IMR-90 (cell line): ENCODE results near the gene SLC35F3. TPM values are rescaled to one million over a fixed set of nuclear protein-coding genes. Genes with fewer than 3 reads are reported as not detected.
"Not testable (repeated sequence)": the region's sequence is repeated elsewhere in the genome, so short reads cannot be mapped to it uniquely, and the experiment has no call there.

ENCODE experiments used
- ATAC-seq: fragments of 200-7000 bp; cut with Tn5 transposase; 2 replicates; pipeline ENCODE4 v1.9.1; 2020; ENCODE audit warnings: low read depth, mild to moderate bottlenecking, moderate library complexity
- BruUV-seq: library from RNA; stranded (reverse); fragments of 400-500 nt; replicated peaks from 2 replicates; lab custom pipeline; 2021; lab: Mats Ljungman, UMichigan
- CTCF ChIA-PET: fragments of 300-600 bp; formaldehyde crosslinking; extraction: SDS; loops from one replicate; lab custom pipeline; 2021; ENCODE audit warnings: antibody characterized with exemption; lab: Yijun Ruan, JAX
- POLR2A ChIA-PET: fragments of 300-600 bp; sonication (Branson Sonifier 250); formaldehyde crosslinking; loops from one replicate; lab custom pipeline; 2022; ENCODE audit warnings: antibody characterized with exemption; ENCODE audit not compliant: unreplicated experiment; lab: Charles Lee
- DNase-seq: peaks from one replicate; pipeline ENCODE4 v3.0.0; 2013
- H2AFZ ChIP-seq: replicated peaks from 2 replicates; pipeline ENCODE3; 2013; ENCODE audit warnings: low read length, mild to moderate bottlenecking; ENCODE audit not compliant: poor library complexity
- H2AK5ac ChIP-seq: 2 replicates; pipeline ENCODE4 v1.6.1; 2013; ENCODE audit warnings: low read depth, low read length, inconsistent platforms
- H2AK9ac ChIP-seq: replicated peaks from 2 replicates; pipeline ENCODE3; 2013; ENCODE audit warnings: mild to moderate bottlenecking, low read depth, low read length, moderate library complexity; ENCODE audit not compliant: poor library complexity
- H2BK120ac ChIP-seq: 2 replicates; pipeline ENCODE4 v1.6.1; 2013; ENCODE audit warnings: low read depth, low read length, inconsistent platforms
- H2BK15ac ChIP-seq: 3 replicates; pipeline ENCODE4 v1.6.1; 2013; ENCODE audit warnings: low read depth, low read length, inconsistent platforms
- H2BK20ac ChIP-seq: 2 replicates; pipeline ENCODE4 v1.6.1; 2013; ENCODE audit warnings: low read depth, mild to moderate bottlenecking, inconsistent platforms, low read length, moderate library complexity
- H2BK5ac ChIP-seq: 2 replicates; pipeline ENCODE4 v1.6.1; 2013; ENCODE audit warnings: mild to moderate bottlenecking, low read depth, low read length, inconsistent platforms; ENCODE audit not compliant: poor library complexity, severe bottlenecking
- H3K14ac ChIP-seq: replicated peaks from 2 replicates; pipeline ENCODE4 v1.6.1; 2013; ENCODE audit warnings: low read depth, low read length, inconsistent platforms
- H3K18ac ChIP-seq: 2 replicates; pipeline ENCODE4 v1.6.1; 2013; ENCODE audit warnings: low read depth, low read length, control low read depth
- H3K23ac ChIP-seq: 2 replicates; pipeline ENCODE4 v1.6.1; 2013; ENCODE audit warnings: low read depth, low read length, inconsistent platforms
- H3K27ac ChIP-seq: 2 replicates; pipeline ENCODE4 v1.5.1; 2013; ENCODE audit warnings: mild to moderate bottlenecking, control low read depth, low read length; ENCODE audit not compliant: insufficient read depth
- H3K27me3 ChIP-seq: 2 replicates; pipeline ENCODE4 v1.6.1; 2013; ENCODE audit warnings: low read length; ENCODE audit not compliant: control insufficient read depth, insufficient read depth
- H3K36me3 ChIP-seq: 2 replicates; pipeline ENCODE4 v1.6.1; 2013; ENCODE audit warnings: low read length, mixed read lengths; ENCODE audit not compliant: control insufficient read depth, insufficient read depth
- H3K4ac ChIP-seq: 2 replicates; pipeline ENCODE4 v1.6.1; 2013; ENCODE audit warnings: low read depth, low read length, inconsistent platforms
- H3K4me1 ChIP-seq: 2 replicates; pipeline ENCODE4 v1.6.1; 2013; ENCODE audit warnings: low read length, mixed read lengths; ENCODE audit not compliant: control insufficient read depth, insufficient read depth
- H3K4me2 ChIP-seq: 2 replicates; pipeline ENCODE4 v1.6.1; 2013; ENCODE audit warnings: low read depth, mild to moderate bottlenecking, control low read depth, low read length, moderate library complexity
- H3K4me3 ChIP-seq: 2 replicates; pipeline ENCODE4 v1.5.1; 2013; ENCODE audit warnings: low read depth, mild to moderate bottlenecking, control low read depth, low read length, moderate library complexity; ENCODE audit not compliant: insufficient read depth
- H3K56ac ChIP-seq: 2 replicates; pipeline ENCODE4 v1.6.1; 2013; ENCODE audit warnings: low read length, inconsistent platforms; ENCODE audit not compliant: insufficient read depth; ENCODE audit errors: extremely low read depth
- H3K79me1 ChIP-seq, 2 experiments: 2 replicates each; pipeline ENCODE4 v1.6.1; 2013; ENCODE audit warnings: low read length in 2 of 2, inconsistent platforms in 1 of 2, low read depth in 1 of 2
- H3K9ac ChIP-seq: 2 replicates; pipeline ENCODE4 v1.6.1; 2013; ENCODE audit warnings: low read depth, low read length, control low read depth
- H3K9me1 ChIP-seq: 2 replicates; pipeline ENCODE4 v1.6.1; 2013; ENCODE audit warnings: low read length, inconsistent platforms; ENCODE audit not compliant: insufficient read depth
- H3K9me3 ChIP-seq: 2 replicates; pipeline ENCODE4 v1.6.1; 2013; ENCODE audit warnings: low read length; ENCODE audit not compliant: control insufficient read depth, insufficient read depth
- H4K20me1 ChIP-seq: 2 replicates; pipeline ENCODE4 v1.6.1; 2013; ENCODE audit warnings: low read length, inconsistent platforms; ENCODE audit not compliant: insufficient read depth
- H4K5ac ChIP-seq: 2 replicates; pipeline ENCODE4 v1.6.1; 2013; ENCODE audit warnings: mild to moderate bottlenecking, low read depth, low read length, control low read depth
- H4K8ac ChIP-seq, 2 experiments: 2 replicates each; pipeline ENCODE4 v1.6.1; 2013; ENCODE audit warnings: low read depth in 2 of 2, low read length in 2 of 2, control low read depth in 1 of 2, inconsistent platforms in 1 of 2
- H4K91ac ChIP-seq: 2 replicates; pipeline ENCODE4 v1.6.1; 2013; ENCODE audit warnings: low read depth, low read length, inconsistent platforms; ENCODE audit not compliant: insufficient read depth
- WGBS, 2 experiments: methylation state at CpG; one replicate each; pipeline versions ENCODE4 v1.1.5 to v1.1.7; 2013; ENCODE audit warnings: missing lambda C conversion rate in 2 of 2; ENCODE audit not compliant: insufficient read length in 1 of 2; ENCODE audit errors: extremely low coverage in 2 of 2; 5-methylcytosine and 5-hydroxymethylcytosine counted together
- dilution Hi-C: fragments of 300-500 bp; cut with HindIII; formaldehyde crosslinking; loops from one replicate; pipeline ENCODE4 v1.14.3; 2018; ENCODE audit warnings: low sequenced_read_pairs; ENCODE audit not compliant: unreplicated experiment
- in situ Hi-C: fragments of 300-500 bp; cut with MboI; formaldehyde crosslinking; loops from 3 replicates; pipeline ENCODE4 v1.14.3; 2019; ENCODE audit warnings: low sequenced_read_pairs, inconsistent platforms, mixed read lengths
- intact Hi-C: fragments of 100-400 bp; cut with micrococcal nuclease; formaldehyde crosslinking; loops from 2 replicates; pipeline ENCODE4 v1.10.0; 2022
- polyA plus RNA-seq, 3 experiments: library from polyadenylated mRNA; depleted of rRNA; stranded (reverse); fragments of >200 nt; gene quantifications; 2 replicates each; pipeline ENCODE4 v1.2.3, GENCODE V29; 2012; ENCODE audit warnings: low replicate concordance in 1 of 3
- total RNA-seq: library from RNA; depleted of rRNA; stranded (reverse); fragments of >200 nt; gene quantifications from 2 replicates; pipeline ENCODE4 v1.2.3, GENCODE V29; 2012

The SLC35F3 gene
- total and polyA plus RNA-seq, 2 of the 4 experiments (the other 2 are of a cell fraction), result under 0.01 to 0.17 TPM

GRCh38 chr1:233891151-233891550 lies 13.3 kb upstream of the SLC35F3 start:
- H2BK15ac ChIP-seq, H2AK9ac ChIP-seq, intact Hi-C loops, H3K23ac ChIP-seq, H3K18ac ChIP-seq, H3K4ac ChIP-seq, H3K4me2 ChIP-seq, H3K27ac ChIP-seq, DNase-seq, H3K4me3 ChIP-seq, H3K4me1 ChIP-seq, H4K8ac ChIP-seq, H2BK20ac ChIP-seq, in situ Hi-C loops, H3K9ac ChIP-seq, dilution Hi-C loops, H3K27me3 ChIP-seq, H3K9me1 ChIP-seq, CTCF ChIA-PET, ATAC-seq, H2AK5ac ChIP-seq, H2BK5ac ChIP-seq, H3K56ac ChIP-seq, H4K91ac ChIP-seq, H3K14ac ChIP-seq, BruUV-seq, H4K20me1 ChIP-seq, H2AFZ ChIP-seq, H3K36me3 ChIP-seq, POLR2A ChIA-PET, H3K79me1 ChIP-seq, H4K5ac ChIP-seq, H2BK120ac ChIP-seq: not testable (repeated sequence)
- H3K9me3 ChIP-seq, result peaks cover 11% of the 10 kb centered on the region
- 20% methylated on average over 2 of the region's 2 CpGs; no CpG with 5 or more reads in 1 of the 2 experiments for WGBS, 2 experiments
